SK-N-SH treated with all-trans-retinoic acid at 6 μM for 48 hours (cell line): ENCODE results near the gene CES5A.

Source experiments
- BACH2 ChIP-seq: fragments of 250-450 bp; sonication (Bioruptor Pico); IDR thresholded peaks from 2 replicates; pipeline ENCODE4 v1.9.0; 2021; ENCODE audit warnings: mild to moderate bottlenecking, borderline replicate concordance
- ESRRG ChIP-seq: fragments of 250-450 bp; sonication (Bioruptor Pico); IDR thresholded peaks from 2 replicates; pipeline ENCODE4 v1.6.1; 2021; ENCODE audit warnings: mild to moderate bottlenecking
- TCF4 ChIP-seq: fragments of 250-450 bp; sonication (Bioruptor Pico); IDR thresholded peaks from 2 replicates; pipeline ENCODE4 v1.8.0; 2021; ENCODE audit warnings: mild to moderate bottlenecking, moderate library complexity, borderline replicate concordance
- ZC3H10 ChIP-seq: fragments of 250-450 bp; sonication (Bioruptor Pico); IDR thresholded peaks from 2 replicates; pipeline ENCODE4 v1.5.1; 2021; ENCODE audit warnings: mild to moderate bottlenecking, moderate library complexity
- ZFP3 ChIP-seq: fragments of 250-450 bp; sonication (Bioruptor Pico); IDR thresholded peaks from 2 replicates; pipeline ENCODE4 v1.5.0; 2020; ENCODE audit warnings: mild to moderate bottlenecking, moderate library complexity
- TF ChIP-seq, protein P1 (sequence below): fragments of 250-450 bp; sonication (Bioruptor Pico); IDR thresholded peaks from 2 replicates; pipeline ENCODE4 v1.5.1; 2021; ENCODE audit warnings: mild to moderate bottlenecking, moderate library complexity

DNA sequence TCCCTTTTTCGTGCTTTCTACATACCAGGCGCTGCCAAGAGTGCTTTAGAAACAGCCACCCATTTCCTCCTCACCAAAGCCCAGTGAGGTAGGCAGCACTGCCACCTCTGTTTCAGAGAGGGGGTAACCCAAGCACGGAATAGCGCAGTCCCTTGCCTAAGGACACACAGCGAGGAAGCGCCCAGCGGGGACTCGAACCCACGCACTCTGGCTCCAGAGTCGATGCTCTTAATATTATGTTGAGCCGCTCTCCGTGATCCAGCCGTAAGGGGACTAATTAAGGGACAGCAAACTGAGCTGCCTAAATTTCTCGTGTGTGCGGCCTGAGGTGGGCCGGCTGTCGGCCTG is 42.8 kb downstream of the CES5A start:
- no peak for TF ChIP-seq ZFP3 (CRISPR knock-in tag)
- TF ChIP-seq, protein P1, sequence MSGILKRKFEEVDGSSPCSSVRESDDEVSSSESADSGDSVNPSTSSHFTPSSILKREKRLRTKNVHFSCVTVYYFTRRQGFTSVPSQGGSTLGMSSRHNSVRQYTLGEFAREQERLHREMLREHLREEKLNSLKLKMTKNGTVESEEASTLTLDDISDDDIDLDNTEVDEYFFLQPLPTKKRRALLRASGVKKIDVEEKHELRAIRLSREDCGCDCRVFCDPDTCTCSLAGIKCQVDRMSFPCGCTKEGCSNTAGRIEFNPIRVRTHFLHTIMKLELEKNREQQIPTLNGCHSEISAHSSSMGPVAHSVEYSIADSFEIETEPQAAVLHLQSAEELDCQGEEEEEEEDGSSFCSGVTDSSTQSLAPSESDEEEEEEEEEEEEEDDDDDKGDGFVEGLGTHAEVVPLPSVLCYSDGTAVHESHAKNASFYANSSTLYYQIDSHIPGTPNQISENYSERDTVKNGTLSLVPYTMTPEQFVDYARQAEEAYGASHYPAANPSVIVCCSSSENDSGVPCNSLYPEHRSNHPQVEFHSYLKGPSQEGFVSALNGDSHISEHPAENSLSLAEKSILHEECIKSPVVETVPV (CRISPR knock-in tag) = no peak
- no peak for TF ChIP-seq TCF4 (CRISPR knock-in tag)
- no peak for TF ChIP-seq ZC3H10 (CRISPR knock-in tag)
- no peak for TF ChIP-seq BACH2 (CRISPR knock-in tag)
- no peak for TF ChIP-seq ESRRG (CRISPR knock-in tag)
